Breast epithelium (tissue), 3 donors: ENCODE measurements around the gene TGFA.

Source experiments
- POLR2A ChIP-seq: fragments of 450-650 bp; IDR thresholded peaks from one replicate; pipeline ENCODE4 v1.6.1; 2016; ENCODE audit warnings: antibody characterized with exemption, mild to moderate bottlenecking, moderate library complexity
- TF ChIP-seq, protein P1 (sequence below), 3 donors: fragments of 450-650 bp; IDR thresholded peaks; one replicate each; pipeline ENCODE4 v1.5.1; 2016 to 2017; ENCODE audit warnings: antibody characterized with exemption in 3 of 3, mild to moderate bottlenecking in 3 of 3, moderate library complexity in 3 of 3

- TF ChIP-seq, protein P1, sequence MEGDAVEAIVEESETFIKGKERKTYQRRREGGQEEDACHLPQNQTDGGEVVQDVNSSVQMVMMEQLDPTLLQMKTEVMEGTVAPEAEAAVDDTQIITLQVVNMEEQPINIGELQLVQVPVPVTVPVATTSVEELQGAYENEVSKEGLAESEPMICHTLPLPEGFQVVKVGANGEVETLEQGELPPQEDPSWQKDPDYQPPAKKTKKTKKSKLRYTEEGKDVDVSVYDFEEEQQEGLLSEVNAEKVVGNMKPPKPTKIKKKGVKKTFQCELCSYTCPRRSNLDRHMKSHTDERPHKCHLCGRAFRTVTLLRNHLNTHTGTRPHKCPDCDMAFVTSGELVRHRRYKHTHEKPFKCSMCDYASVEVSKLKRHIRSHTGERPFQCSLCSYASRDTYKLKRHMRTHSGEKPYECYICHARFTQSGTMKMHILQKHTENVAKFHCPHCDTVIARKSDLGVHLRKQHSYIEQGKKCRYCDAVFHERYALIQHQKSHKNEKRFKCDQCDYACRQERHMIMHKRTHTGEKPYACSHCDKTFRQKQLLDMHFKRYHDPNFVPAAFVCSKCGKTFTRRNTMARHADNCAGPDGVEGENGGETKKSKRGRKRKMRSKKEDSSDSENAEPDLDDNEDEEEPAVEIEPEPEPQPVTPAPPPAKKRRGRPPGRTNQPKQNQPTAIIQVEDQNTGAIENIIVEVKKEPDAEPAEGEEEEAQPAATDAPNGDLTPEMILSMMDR (IDR thresholded peaks at IDR 0.05) = no peak
- TF ChIP-seq POLR2A = no peak
Observed at GRCh38 chr2:70480468-70480867, 73.2 kb downstream of the TGFA start.
